Peyer's patch (tissue), 4 donors: ENCODE data around the gene RAB24. TPM values are rescaled to one million over a fixed set of nuclear protein-coding genes. Genes with fewer than 3 reads are reported as not detected.

Experiments
- DNase-seq, 3 donors: peaks; one replicate each; pipeline ENCODE4 v3.0.0-alpha.2; 2017 to 2019
- H3K27ac ChIP-seq, 4 donors: fragments of 200-600 bp; sonication (generic); one replicate each; pipeline ENCODE4 v1.5.1; 2016 to 2019
- H3K27me3 ChIP-seq, 2 donors: fragments of 200-600 bp; sonication (generic); one replicate each; pipeline ENCODE4 v1.5.1; 2019
- H3K36me3 ChIP-seq, 3 donors: fragments of 200-600 bp; sonication (generic); one replicate each; pipeline ENCODE4 v1.5.1; 2016 to 2019
- H3K4me1 ChIP-seq, 4 donors: fragments of 200-600 bp; sonication (generic); one replicate each; pipeline ENCODE4 v1.5.1; 2016 to 2019
- H3K4me3 ChIP-seq, 4 donors: fragments of 200-600 bp; sonication (generic); 1 replicate in 3 of 4; 2 replicates in 1 of 4; pipeline ENCODE4 v1.5.1; 2016 to 2019; ENCODE audit warnings: mild to moderate bottlenecking in 1 of 4
- H3K9me3 ChIP-seq, 4 donors: fragments of 200-600 bp; sonication (generic); one replicate each; pipeline ENCODE4 v1.5.1; 2016 to 2019; ENCODE audit warnings: mild to moderate bottlenecking in 1 of 4
- POLR2A ChIP-seq, 2 donors: fragments of 450-650 bp; IDR thresholded peaks; one replicate each; pipeline ENCODE4 v1.5.1; 2017; ENCODE audit warnings: antibody characterized with exemption in 2 of 2, mild to moderate bottlenecking in 2 of 2, moderate library complexity in 2 of 2
- total RNA-seq, 4 donors: library from RNA; depleted of rRNA; stranded (reverse); fragments of >200 nt; gene quantifications; one replicate each; pipeline ENCODE4 v1.1.0, GENCODE V29; 2016
- TF ChIP-seq, protein P1 (sequence below), 6 experiments: fragments of 450-650 bp in 4 of 6; fragments of 200-600 bp in 2 of 6; sonication (generic) in 1 of 6; IDR thresholded peaks; one replicate each; pipeline ENCODE4 v1.5.1; 2017 to 2019; ENCODE audit warnings: antibody characterized with exemption in 6 of 6, mild to moderate bottlenecking in 3 of 6, moderate library complexity in 1 of 6

Gene RAB24
- total RNA-seq, 4 donors from 2014 or later, result 37.0 to 58.6 (median 46.3) TPM

DNA sequence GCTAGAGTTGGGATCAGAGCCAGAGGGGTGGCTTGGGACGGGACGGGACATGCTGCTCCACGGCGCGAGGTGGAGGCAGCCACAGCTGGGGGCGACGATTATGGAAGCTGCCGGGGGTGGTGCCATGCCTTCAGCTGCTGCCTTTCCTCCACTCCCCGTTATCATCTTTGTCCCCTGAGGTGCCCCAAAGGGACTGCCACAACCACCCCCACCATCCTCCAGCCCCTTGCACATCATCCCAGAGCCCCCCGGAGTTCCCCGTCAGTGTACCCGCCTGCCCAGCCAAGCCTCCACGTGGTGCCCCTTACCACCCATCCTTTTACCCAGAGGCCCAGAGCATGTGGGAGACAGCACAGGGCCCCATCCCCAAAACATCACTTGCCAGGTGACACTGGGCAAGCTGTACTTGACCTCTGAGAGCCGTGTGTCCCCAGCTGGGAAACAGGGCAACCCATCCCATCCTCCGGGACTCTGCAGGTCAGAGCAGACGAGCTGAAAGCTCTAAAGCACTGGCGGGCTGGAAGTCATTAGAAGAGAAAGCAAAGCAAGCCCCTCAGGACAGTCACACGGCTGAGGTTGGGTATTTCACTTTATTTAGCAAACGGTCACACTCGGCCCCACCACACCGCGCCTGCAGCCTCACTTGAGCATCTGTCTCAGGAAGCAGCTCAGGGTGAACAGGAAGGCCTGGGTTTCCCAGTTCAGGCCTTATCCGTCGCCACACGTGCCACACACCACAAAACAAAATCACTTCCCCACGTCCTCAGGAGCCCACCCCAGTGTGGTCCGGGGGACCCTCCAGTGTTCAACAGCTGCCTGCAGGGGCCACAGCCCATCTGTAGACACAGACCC lies 27.7 kb upstream of the RAB24 start:
- TF ChIP-seq, protein P1, sequence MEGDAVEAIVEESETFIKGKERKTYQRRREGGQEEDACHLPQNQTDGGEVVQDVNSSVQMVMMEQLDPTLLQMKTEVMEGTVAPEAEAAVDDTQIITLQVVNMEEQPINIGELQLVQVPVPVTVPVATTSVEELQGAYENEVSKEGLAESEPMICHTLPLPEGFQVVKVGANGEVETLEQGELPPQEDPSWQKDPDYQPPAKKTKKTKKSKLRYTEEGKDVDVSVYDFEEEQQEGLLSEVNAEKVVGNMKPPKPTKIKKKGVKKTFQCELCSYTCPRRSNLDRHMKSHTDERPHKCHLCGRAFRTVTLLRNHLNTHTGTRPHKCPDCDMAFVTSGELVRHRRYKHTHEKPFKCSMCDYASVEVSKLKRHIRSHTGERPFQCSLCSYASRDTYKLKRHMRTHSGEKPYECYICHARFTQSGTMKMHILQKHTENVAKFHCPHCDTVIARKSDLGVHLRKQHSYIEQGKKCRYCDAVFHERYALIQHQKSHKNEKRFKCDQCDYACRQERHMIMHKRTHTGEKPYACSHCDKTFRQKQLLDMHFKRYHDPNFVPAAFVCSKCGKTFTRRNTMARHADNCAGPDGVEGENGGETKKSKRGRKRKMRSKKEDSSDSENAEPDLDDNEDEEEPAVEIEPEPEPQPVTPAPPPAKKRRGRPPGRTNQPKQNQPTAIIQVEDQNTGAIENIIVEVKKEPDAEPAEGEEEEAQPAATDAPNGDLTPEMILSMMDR (IDR thresholded peaks at IDR 0.05), result no peak
- TF ChIP-seq POLR2A (IDR thresholded peaks at IDR 0.05), result no peak
- Histone ChIP-seq H3K36me3 (peaks cover 0 to 73% (median 0%) of the 10 kb centered on the region in 3 donors), H3K4me1 (no peaks in the 10 kb centered on the region), H3K9me3 (no peaks in the 10 kb centered on the region), H3K27me3 (no peaks in the 10 kb centered on the region), H3K4me3 (no peak overlapping the region), H3K27ac (no peak overlapping the region)
- peak in 1 of 3 donors; percentile 42 for DNase-seq

DNA sequence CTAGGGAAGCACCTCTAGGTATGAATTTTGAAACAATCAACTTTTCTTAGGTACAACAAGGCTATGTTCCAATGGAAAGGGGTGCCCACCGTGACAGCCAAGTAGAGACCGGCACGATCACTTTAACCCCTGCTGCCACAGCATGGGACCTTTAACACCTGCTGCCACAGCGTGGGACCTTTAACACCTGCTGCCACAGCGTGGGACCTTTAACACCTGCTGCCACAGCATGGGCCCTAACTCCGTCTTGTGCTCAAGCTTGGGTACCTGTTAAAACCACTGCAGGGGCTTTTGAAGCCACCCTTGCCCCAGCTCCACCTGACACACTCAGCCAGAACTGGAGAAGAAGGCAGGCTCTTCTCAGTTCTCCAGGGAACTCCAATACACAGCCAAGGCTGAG lies 26.4 kb upstream of the RAB24 start:
- peak in 1 of 3 donors; percentile 25 for DNase-seq
- Histone ChIP-seq H3K27ac (no peak overlapping the region), H3K36me3 (peaks cover 0 to 59% (median 0%) of the 10 kb centered on the region in 3 donors)

DNA sequence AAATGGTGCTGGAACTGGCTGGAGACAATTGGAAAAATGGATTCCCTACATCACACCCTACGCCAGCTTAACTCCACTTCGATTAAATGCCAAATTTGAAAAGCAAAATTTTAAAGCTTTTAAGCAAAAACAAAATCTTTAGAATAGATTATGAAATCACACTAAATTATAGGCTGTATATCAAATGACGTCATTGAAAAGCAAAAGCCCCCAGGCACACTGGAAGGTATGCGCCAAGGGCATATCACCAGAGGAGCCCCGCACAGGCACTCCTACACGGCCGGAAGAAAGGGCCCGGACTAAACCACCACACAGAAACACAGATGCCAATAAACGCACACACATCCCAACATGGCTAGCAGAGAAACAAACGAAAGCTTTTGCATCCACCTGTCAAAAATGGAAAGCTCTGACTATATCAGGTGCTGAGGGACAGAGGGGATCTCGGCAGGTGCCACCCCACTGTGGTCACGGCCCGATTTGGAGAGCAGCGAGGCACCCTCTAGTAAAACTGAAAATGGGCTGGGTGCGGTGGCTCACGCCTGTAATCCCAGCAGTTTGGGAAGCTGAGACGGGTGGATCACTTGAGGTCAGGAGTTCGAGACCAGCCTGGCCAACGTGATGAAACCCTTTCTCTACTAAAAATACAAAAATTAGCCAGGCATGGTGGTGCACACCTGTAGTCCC lies 25.2 kb upstream of the RAB24 start:
- Histone ChIP-seq H3K36me3 (peaks cover 0 to 47% (median 0%) of the 10 kb centered on the region in 3 donors), H3K4me1 (peaks cover 0 to 7% (median 0%) of the 10 kb centered on the region in 4 donors), H3K4me3 (no peak overlapping the region), H3K27ac (peak overlapping the region in 1 of 4 donors; percentile 3), H3K9me3 (no peaks in the 10 kb centered on the region), H3K27me3 (no peaks in the 10 kb centered on the region)
- peak in 1 of 3 donors; percentile 9 for DNase-seq
- no peak for TF ChIP-seq POLR2A (IDR thresholded peaks at IDR 0.05)
- TF ChIP-seq, protein P1 (IDR thresholded peaks at IDR 0.05), result no peak

More for the DNA sequence above, 26.4 kb upstream of the RAB24 start:
- Histone ChIP-seq H3K4me3 (no peak overlapping the region), H3K27me3 (no peaks in the 10 kb centered on the region), H3K9me3 (no peaks in the 10 kb centered on the region), H3K4me1 (peaks cover 0 to 7% (median 0%) of the 10 kb centered on the region in 4 donors)
- TF ChIP-seq, protein P1 (IDR thresholded peaks at IDR 0.05), result no peak
- TF ChIP-seq POLR2A (IDR thresholded peaks at IDR 0.05), result no peak

DNA sequence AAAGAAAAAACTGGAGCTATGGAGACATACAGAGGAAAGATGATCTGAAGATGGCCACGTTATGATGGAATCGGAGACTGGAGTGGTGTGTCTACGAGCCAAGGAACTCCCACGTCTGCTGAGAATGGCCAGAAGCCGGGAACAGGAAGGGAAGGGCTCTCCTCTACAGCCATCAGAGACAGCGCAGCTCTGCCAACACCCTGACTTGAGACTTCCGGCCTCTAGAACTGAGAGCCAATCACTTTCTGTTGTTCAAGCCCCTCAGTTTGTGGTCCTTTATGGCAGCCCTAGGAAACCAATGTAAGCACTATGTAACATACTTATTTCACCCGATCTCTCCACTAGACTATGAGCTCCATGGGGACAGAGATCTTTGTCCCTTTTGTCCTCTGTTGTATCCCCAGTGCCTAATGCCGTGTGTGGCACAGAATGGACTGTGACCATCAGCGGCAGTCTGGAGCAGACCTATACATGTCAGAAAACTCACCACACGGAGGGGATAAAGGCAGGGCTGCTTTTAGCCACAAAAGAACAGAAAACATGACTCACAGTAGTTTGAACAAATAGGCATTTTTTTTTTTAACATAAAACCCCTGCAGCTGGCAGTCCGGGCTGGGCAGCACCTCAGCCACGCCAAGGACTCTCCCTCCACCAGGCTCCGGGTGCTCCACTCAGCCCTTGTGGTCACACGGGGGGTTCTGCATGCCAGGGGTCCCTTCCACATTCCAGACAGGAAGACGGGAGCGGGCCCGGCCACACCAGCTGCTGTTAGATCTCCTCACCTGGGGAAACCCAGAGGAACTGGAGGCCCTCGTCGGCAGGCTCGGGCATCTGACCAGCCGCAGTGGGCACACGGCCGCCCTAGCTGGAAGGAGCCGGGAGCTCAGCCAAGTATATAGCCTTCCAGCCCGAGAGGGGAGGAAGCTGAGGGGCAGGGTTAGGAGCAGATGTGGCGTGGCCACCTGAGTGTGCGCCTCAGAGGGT lies 24.3 kb upstream of the RAB24 start:
- TF ChIP-seq, protein P1 (IDR thresholded peaks at IDR 0.05), result no peak
- TF ChIP-seq POLR2A (IDR thresholded peaks at IDR 0.05), result no peak
- Histone ChIP-seq H3K9me3 (no peaks in the 10 kb centered on the region), H3K4me1 (peaks cover 0 to 7% (median 0%) of the 10 kb centered on the region in 4 donors), H3K36me3 (peaks cover 0 to 39% (median 0%) of the 10 kb centered on the region in 3 donors), H3K4me3 (no peak overlapping the region), H3K27ac (peak overlapping the region in 2 of 4 donors; percentile 3 to 37), H3K27me3 (no peaks in the 10 kb centered on the region)
- peak in 1 of 3 donors; percentile 37 for DNase-seq
